ENCODE results near the gene DIP2B.
"Not testable (repeated sequence)": the region's sequence is repeated elsewhere in the genome, so short reads cannot be mapped to it uniquely, and the experiment has no call there.

DIP2B gene

GRCh38 chr12:50678650-50679365 is 174.0 kb downstream of the DIP2B start:
- Histone ChIP-seq H3K36me3 (ENCODE audit: insufficient read depth, low read length) (peaks cover 5% of the 10 kb centered on the region; the same call in 1 of the 2 replicates), H3K9ac (ENCODE audit: low read depth, low read length) (no peak overlapping the region), H3K9me3 (ENCODE audit: control insufficient read depth, insufficient read depth, low read length) (no peaks in the 10 kb centered on the region), H3K4me1 (ENCODE audit: insufficient read depth, low read length) (no peaks in the 10 kb centered on the region)

GRCh38 chr12:50679612-50680011 is 174.8 kb downstream of the DIP2B start:
- Histone ChIP-seq H3K9me3 (ENCODE audit: control insufficient read depth, insufficient read depth, low read length) (no peaks in the 10 kb centered on the region), H3K36me3 (ENCODE audit: insufficient read depth, low read length) (peaks cover 1% of the 10 kb centered on the region; the same call in 1 of the 2 replicates), H3K4me1 (ENCODE audit: insufficient read depth, low read length) (no peaks in the 10 kb centered on the region), H3K9ac (ENCODE audit: low read depth, low read length) (no peak overlapping the region)

GRCh38 chr12:50681064-50681463 is 176.3 kb downstream of the DIP2B start:
- H3K36me3 ChIP-seq (ENCODE audit: insufficient read depth, low read length); H3K9me3 ChIP-seq (ENCODE audit: control insufficient read depth, insufficient read depth, low read length): not testable (repeated sequence)

GRCh38 chr12:50685641-50686040 is 180.9 kb downstream of the DIP2B start:
- H3K36me3 ChIP-seq (ENCODE audit: insufficient read depth, low read length) = 0 out of 2 replicates have a peak, but pooled peaks cover 2% of the 10 kb centered on the region
- no peaks in the 10 kb centered on the region for H3K4me1 ChIP-seq (ENCODE audit: insufficient read depth, low read length)

More at GRCh38 chr12:50681064-50681463, 176.3 kb downstream of the DIP2B start:
- not testable (repeated sequence) for H3K4me1 ChIP-seq (ENCODE audit: insufficient read depth, low read length); H3K9ac ChIP-seq (ENCODE audit: low read depth, low read length)

GRCh38 chr12:50686406-50686805 is 181.6 kb downstream of the DIP2B start:
- no peak overlapping the region for H3K9ac ChIP-seq (ENCODE audit: low read depth, low read length)
- H3K36me3 ChIP-seq (ENCODE audit: insufficient read depth, low read length) = peaks cover 7% of the 10 kb centered on the region; the same call in 1 of the 2 replicates
- no peaks in the 10 kb centered on the region for H3K4me1 ChIP-seq (ENCODE audit: insufficient read depth, low read length)
- H3K9me3 ChIP-seq (ENCODE audit: control insufficient read depth, insufficient read depth, low read length) = no peaks in the 10 kb centered on the region

More at GRCh38 chr12:50685641-50686040, 180.9 kb downstream of the DIP2B start:
- H3K9ac ChIP-seq (ENCODE audit: low read depth, low read length) = no peak overlapping the region
- H3K9me3 ChIP-seq (ENCODE audit: control insufficient read depth, insufficient read depth, low read length) = no peaks in the 10 kb centered on the region

GRCh38 chr12:50686976-50687375 is 182.2 kb downstream of the DIP2B start:
- H3K4me1 ChIP-seq (ENCODE audit: insufficient read depth, low read length) = no peaks in the 10 kb centered on the region
- H3K9me3 ChIP-seq (ENCODE audit: control insufficient read depth, insufficient read depth, low read length) = no peaks in the 10 kb centered on the region
- H3K36me3 ChIP-seq (ENCODE audit: insufficient read depth, low read length) = peaks cover 7% of the 10 kb centered on the region; the same call in 1 of the 2 replicates
- H3K9ac ChIP-seq (ENCODE audit: low read depth, low read length) = no peak overlapping the region

GRCh38 chr12:50689437-50689836 is 184.7 kb downstream of the DIP2B start:
- Histone ChIP-seq H3K4me1 (ENCODE audit: insufficient read depth, low read length) (no peaks in the 10 kb centered on the region), H3K36me3 (ENCODE audit: insufficient read depth, low read length) (peaks cover 9% of the 10 kb centered on the region; the same call in 1 of the 2 replicates), H3K9ac (ENCODE audit: low read depth, low read length) (no peak overlapping the region), H3K9me3 (ENCODE audit: control insufficient read depth, insufficient read depth, low read length) (no peaks in the 10 kb centered on the region)

- no peaks in the 10 kb centered on the region for H3K4me1 ChIP-seq (ENCODE audit: insufficient read depth, low read length)
- H3K9me3 ChIP-seq (ENCODE audit: control insufficient read depth, insufficient read depth, low read length) = no peaks in the 10 kb centered on the region
- H3K36me3 ChIP-seq (ENCODE audit: insufficient read depth, low read length) = peaks cover 13% of the 10 kb centered on the region
- H3K9ac ChIP-seq (ENCODE audit: low read depth, low read length) = no peak overlapping the region
These were observed 186.1 kb downstream of the DIP2B start for GRCh38 chr12:50690925-50691324.

GRCh38 chr12:50695961-50696360 is 191.2 kb downstream of the DIP2B start:
- no peak overlapping the region for H3K9ac ChIP-seq (ENCODE audit: low read depth, low read length)
- H3K4me1 ChIP-seq (ENCODE audit: insufficient read depth, low read length) = no peaks in the 10 kb centered on the region
- H3K36me3 ChIP-seq (ENCODE audit: insufficient read depth, low read length) = peaks cover 22% of the 10 kb centered on the region
- no peaks in the 10 kb centered on the region for H3K9me3 ChIP-seq (ENCODE audit: control insufficient read depth, insufficient read depth, low read length)

- peaks cover 19% of the 10 kb centered on the region for H3K36me3 ChIP-seq (ENCODE audit: insufficient read depth, low read length)
These were observed 192.1 kb downstream of the DIP2B start for GRCh38 chr12:50696931-50697330.

GRCh38 chr12:50699154-50699553 is 194.4 kb downstream of the DIP2B start:
- no peak overlapping the region for H3K9ac ChIP-seq (ENCODE audit: low read depth, low read length)
- no peaks in the 10 kb centered on the region for H3K4me1 ChIP-seq (ENCODE audit: insufficient read depth, low read length)
- H3K9me3 ChIP-seq (ENCODE audit: control insufficient read depth, insufficient read depth, low read length) = no peaks in the 10 kb centered on the region
- H3K36me3 ChIP-seq (ENCODE audit: insufficient read depth, low read length) = peaks cover 17% of the 10 kb centered on the region

More at GRCh38 chr12:50696931-50697330, 192.1 kb downstream of the DIP2B start:
- Histone ChIP-seq H3K9me3 (ENCODE audit: control insufficient read depth, insufficient read depth, low read length) (no peaks in the 10 kb centered on the region), H3K9ac (ENCODE audit: low read depth, low read length) (no peak overlapping the region), H3K4me1 (ENCODE audit: insufficient read depth, low read length) (no peaks in the 10 kb centered on the region)

- no peak overlapping the region for H3K9ac ChIP-seq (ENCODE audit: low read depth, low read length)
- no peaks in the 10 kb centered on the region for H3K9me3 ChIP-seq (ENCODE audit: control insufficient read depth, insufficient read depth, low read length)
- H3K4me1 ChIP-seq (ENCODE audit: insufficient read depth, low read length) = no peaks in the 10 kb centered on the region
- H3K36me3 ChIP-seq (ENCODE audit: insufficient read depth, low read length) = peaks cover 17% of the 10 kb centered on the region
These were observed 195.2 kb downstream of the DIP2B start for GRCh38 chr12:50699940-50700339.

GRCh38 chr12:50706606-50707005 is 201.8 kb downstream of the DIP2B start:
- Histone ChIP-seq H3K9me3 (ENCODE audit: control insufficient read depth, insufficient read depth, low read length) (no peaks in the 10 kb centered on the region), H3K36me3 (ENCODE audit: insufficient read depth, low read length) (peaks cover 14% of the 10 kb centered on the region), H3K9ac (ENCODE audit: low read depth, low read length) (no peak overlapping the region), H3K4me1 (ENCODE audit: insufficient read depth, low read length) (no peaks in the 10 kb centered on the region)

GRCh38 chr12:50707396-50707795 is 202.6 kb downstream of the DIP2B start:
- peaks cover 14% of the 10 kb centered on the region for H3K36me3 ChIP-seq (ENCODE audit: insufficient read depth, low read length)

GRCh38 chr12:50708631-50709030 is 203.8 kb downstream of the DIP2B start:
- Histone ChIP-seq H3K36me3 (ENCODE audit: insufficient read depth, low read length) (peaks cover 14% of the 10 kb centered on the region), H3K9me3 (ENCODE audit: control insufficient read depth, insufficient read depth, low read length) (no peaks in the 10 kb centered on the region), H3K4me1 (ENCODE audit: insufficient read depth, low read length) (no peaks in the 10 kb centered on the region), H3K9ac (ENCODE audit: low read depth, low read length) (no peak overlapping the region)

More at GRCh38 chr12:50707396-50707795, 202.6 kb downstream of the DIP2B start:
- Histone ChIP-seq H3K9me3 (ENCODE audit: control insufficient read depth, insufficient read depth, low read length) (no peaks in the 10 kb centered on the region), H3K4me1 (ENCODE audit: insufficient read depth, low read length) (no peaks in the 10 kb centered on the region), H3K9ac (ENCODE audit: low read depth, low read length) (no peak overlapping the region)

All from ES-I3 (cell line).